GM13976 (cell line): ENCODE data around the gene CLSTN3.

Experiments
- DNase-seq: peaks from one replicate; pipeline ENCODE4 v3.0.0; 2012; ENCODE audit warnings: low spot score
- CTCF ChIP-seq: IDR thresholded peaks from 2 replicates; pipeline ENCODE4 v1.5.1; 2012; ENCODE audit warnings: borderline replicate concordance, mild to moderate bottlenecking; ENCODE audit not compliant: insufficient read depth; ENCODE audit errors: extremely low read depth, missing control alignments, control extremely low read depth
- in situ Hi-C: fragments of 300-500 bp; cut with MboI; formaldehyde crosslinking; loops from one replicate; pipeline ENCODE4 v1.12.0; 2022; ENCODE audit warnings: low sequenced_read_pairs, mixed read lengths, inconsistent platforms; ENCODE audit not compliant: unreplicated experiment

Gene CLSTN3

GRCh38 chr12:7145671-7146070 is 15.5 kb downstream of the CLSTN3 start:
- in situ Hi-C loops: no loop called here
- no peak for DNase-seq
- TF ChIP-seq CTCF: no peak

GRCh38 chr12:7146228-7146627 is 16.1 kb downstream of the CLSTN3 start:
- no peak for TF ChIP-seq CTCF
- in situ Hi-C loops: no loop called here
- DNase-seq: no peak

GRCh38 chr12:7146906-7147305 is 16.7 kb downstream of the CLSTN3 start:
- in situ Hi-C loops: no loop called here

GRCh38 chr12:7150356-7150755 is 20.2 kb downstream of the CLSTN3 start:
- in situ Hi-C loops: no loop called here
- DNase-seq: no peak
- no peak for TF ChIP-seq CTCF

More at GRCh38 chr12:7146906-7147305, 16.7 kb downstream of the CLSTN3 start:
- TF ChIP-seq CTCF: no peak
- DNase-seq: no peak

GRCh38 chr12:7150841-7151240 is 20.7 kb downstream of the CLSTN3 start:
- in situ Hi-C loops: no loop called here
- no peak for TF ChIP-seq CTCF
- peak; percentile 10 for DNase-seq

- DNase-seq: no peak
- TF ChIP-seq CTCF: no peak
- in situ Hi-C loops: no loop called here
These were observed 21.4 kb downstream of the CLSTN3 start for GRCh38 chr12:7151532-7151931.

- peak; percentile 10 for DNase-seq
- in situ Hi-C loops: no loop called here
- no peak for TF ChIP-seq CTCF
These were observed 22.6 kb downstream of the CLSTN3 start for GRCh38 chr12:7152818-7153217.
